ENCODE results near the gene KDM1A.

- TF ChIP-seq CTCF (IDR thresholded peaks at IDR 0.05; ENCODE audit: low read depth, low read length) (no peak), MAX (IDR thresholded peaks at IDR 0.05; ENCODE audit: low read depth, low read length) (no peak)
These were observed 46.1 kb downstream of the KDM1A start for GRCh38 chr1:23065385-23065784.

All from NB4 (cell line).